GM10248 (cell line): ENCODE results near the gene ERG.

ENCODE experiments used
- CTCF ChIA-PET: fragments of 300-600 bp; sonication (Branson Sonifier 250); formaldehyde crosslinking; extraction: SDS; loops from one replicate; lab custom pipeline; 2021; ENCODE audit warnings: antibody characterized with exemption; lab: Yijun Ruan, JAX
- POLR2A ChIA-PET: fragments of 350-650 bp; sonication (Branson Sonifier 250); formaldehyde crosslinking; extraction: SDS; loops from one replicate; lab custom pipeline; 2020; ENCODE audit warnings: antibody characterized with exemption; lab: Yijun Ruan, JAX
- DNase-seq: peaks from one replicate; pipeline ENCODE4 v3.0.0; 2012; ENCODE audit errors: extremely low spot score
- CTCF ChIP-seq: IDR thresholded peaks from 2 replicates; pipeline ENCODE4 v1.5.1; 2012; ENCODE audit warnings: mild to moderate bottlenecking, low read depth; ENCODE audit errors: extremely low read depth, missing control alignments, control extremely low read depth

ERG gene

GRCh38 chr21:38389896-38390295 is 108.4 kb downstream of the ERG start:
- DNase-seq = no peak
- POLR2A ChIA-PET = no interaction called here
- CTCF ChIA-PET = no interaction called here
- TF ChIP-seq CTCF = no peak

GRCh38 chr21:38389354-38389676 is 109.0 kb downstream of the ERG start:
- CTCF ChIA-PET = no interaction called here
- no peak for DNase-seq
- no peak for TF ChIP-seq CTCF
- POLR2A ChIA-PET = no interaction called here

GRCh38 chr21:38388647-38389353 is 109.5 kb downstream of the ERG start:
- no peak for TF ChIP-seq CTCF
- ChIA-PET POLR2A (no interaction called here), CTCF (no interaction called here)
- no peak for DNase-seq

GRCh38 chr21:38388203-38388602 is 110.1 kb downstream of the ERG start:
- DNase-seq = no peak
- ChIA-PET CTCF (interaction anchor here (1.4 kb wide), 1 partner anchor 33 kb away, joined by 3 read pairs; no protein-coding TSS in a partner anchor), POLR2A (no interaction called here)
- TF ChIP-seq CTCF = no peak

GRCh38 chr21:38386967-38387366 is 111.3 kb downstream of the ERG start:
- DNase-seq = no peak
- ChIA-PET POLR2A (no interaction called here), CTCF (interaction anchor here (1.4 kb wide), 1 partner anchor 32 kb away, joined by 3 read pairs; no protein-coding TSS in a partner anchor)
- no peak for TF ChIP-seq CTCF

- no peak for DNase-seq
- ChIA-PET POLR2A (no interaction called here), CTCF (interaction anchor here (1.0 to 1.6 kb wide), 2 partner anchors 10 to 17 kb away, joined by 3 to 4 read pairs; no protein-coding TSS in a partner anchor)
- no peak for TF ChIP-seq CTCF
Measured at GRCh38 chr21:38385427-38386175, 112.7 kb downstream of the ERG start.
